ENCODE measurements around the gene ADAMTS17.

Gene ADAMTS17

GRCh38 chr15:100140527-100141308 is 201.1 kb downstream of the ADAMTS17 start:
- DNase-seq = peak in 2 of 56 donors; percentile 7 to 12

DNA sequence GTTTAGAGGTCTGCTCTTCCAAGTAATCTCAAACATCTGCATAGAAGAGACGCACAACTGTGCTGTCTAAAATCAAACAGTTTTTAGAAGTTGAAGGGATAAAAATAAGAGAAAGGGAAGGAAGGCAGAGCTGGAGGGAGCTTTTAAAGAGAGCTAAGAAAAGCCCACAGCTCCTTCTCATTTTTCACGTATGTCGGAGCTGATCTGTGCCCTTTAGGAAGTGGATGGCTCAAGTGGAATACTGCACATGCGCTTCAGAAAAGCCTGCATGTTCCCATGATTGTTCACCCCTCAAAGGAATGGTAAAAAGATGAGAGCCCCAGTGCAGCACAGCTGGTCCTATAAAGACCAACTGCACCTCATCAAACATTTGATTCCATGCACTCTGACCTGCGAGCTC is 207.2 kb downstream of the ADAMTS17 start:
- DNase-seq = no peak

DNA sequence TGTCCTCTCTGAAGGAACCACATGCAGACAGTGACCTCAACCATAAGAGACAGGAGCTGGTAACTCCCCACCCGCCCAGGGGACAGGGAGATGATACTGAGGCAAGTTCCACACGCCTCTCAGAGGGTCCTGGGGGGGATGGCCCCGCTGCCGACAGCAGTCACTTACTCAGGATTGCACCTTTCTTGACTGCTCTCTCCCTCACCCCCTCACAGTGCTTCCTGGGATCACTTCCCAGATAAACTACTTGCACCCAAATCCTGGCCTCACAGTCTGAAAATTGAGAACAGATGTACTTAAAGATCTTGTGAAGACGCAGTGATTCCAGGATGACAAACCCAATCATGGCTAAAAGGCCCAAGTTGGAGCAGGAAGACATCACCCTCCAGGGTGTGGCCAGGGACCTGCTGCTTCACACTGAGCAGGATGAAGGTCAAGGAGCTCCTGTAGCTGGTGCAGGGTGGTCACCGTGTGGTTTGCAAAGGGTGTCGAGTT is 207.6 kb downstream of the ADAMTS17 start:
- no peak for DNase-seq

DNA sequence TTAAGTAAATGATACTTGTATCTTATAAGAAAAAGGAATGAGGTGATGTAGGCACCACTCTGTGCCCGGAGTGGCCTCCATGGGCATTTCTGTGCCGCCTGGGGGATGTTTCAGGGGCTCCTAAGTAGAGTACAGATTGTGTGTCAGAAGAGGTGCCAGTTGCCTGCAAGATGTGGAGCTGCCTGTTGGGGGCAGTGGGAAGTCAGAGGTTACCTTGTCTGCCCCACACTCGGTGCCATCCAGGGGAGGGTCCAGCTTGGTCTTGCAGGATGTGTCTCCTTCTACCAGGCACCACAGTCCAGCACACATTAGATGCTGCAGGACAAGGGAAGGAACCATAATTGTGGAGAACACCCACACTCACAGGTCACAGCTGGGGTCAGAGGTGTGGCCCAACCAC is 208.8 kb downstream of the ADAMTS17 start:
- DNase-seq = no peak

DNA sequence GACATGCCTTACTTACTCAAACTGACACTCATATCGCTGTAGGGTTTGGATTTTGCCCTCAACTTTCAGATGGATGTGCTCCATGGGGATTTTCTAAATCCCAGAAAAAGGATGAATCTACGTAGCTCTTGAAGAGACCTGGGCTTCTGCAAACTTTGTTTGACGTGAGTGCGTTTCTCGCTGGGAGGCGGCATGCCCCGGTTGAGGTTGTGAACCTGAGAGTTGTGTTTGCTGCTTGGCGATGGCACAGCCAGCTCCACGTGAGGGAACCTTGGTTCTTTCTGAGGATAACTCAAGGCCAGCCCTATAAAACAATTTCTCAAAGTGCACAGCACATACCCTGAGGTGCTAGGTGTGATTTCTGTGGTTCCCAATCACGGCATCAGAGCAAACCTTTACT is 209.5 kb downstream of the ADAMTS17 start:
- no peak for DNase-seq

DNA sequence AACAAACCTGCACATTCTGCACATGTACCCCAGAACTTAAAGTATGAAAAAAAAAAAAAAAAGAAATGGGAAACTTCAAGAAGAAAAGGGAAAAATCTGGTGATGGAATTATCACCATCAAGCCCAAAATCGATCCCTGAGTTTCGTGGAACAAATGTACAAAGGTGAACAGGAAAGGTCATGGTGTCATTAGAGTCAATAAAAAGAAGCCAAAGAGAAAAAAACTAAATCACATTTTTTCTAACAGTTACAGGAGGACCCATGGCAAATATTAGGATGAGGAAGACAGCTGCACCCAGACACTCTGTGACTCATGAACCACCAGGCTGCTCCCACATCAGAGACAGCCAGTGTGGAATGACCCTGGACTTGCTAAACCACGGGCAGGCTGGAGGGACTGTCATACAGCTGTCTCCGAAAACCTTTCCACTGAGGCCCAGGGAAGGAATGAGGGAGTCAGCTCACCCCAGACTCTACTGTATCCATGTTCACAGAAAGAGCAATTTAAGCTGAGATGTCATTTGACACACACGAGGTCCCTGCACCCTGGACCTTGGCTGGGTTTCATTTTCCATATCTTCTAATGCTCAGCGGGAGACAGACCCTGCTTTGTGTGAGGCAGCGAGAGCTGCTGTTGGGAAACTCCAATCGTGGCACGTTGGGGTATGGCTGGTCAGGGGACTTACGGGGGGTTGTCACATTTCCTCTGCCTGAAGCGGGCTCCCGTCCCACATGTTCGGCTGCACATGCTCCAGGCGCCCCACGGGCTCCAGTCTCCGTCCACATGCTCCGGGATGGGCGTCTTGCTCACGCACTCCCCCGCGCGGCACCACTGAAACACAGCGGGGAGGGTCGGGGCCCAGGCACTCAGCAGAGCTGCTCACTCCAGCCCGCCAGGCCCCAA is 210.2 kb downstream of the ADAMTS17 start:
- DNase-seq = peak in 4 of 56 donors; percentile 5 to 17 (median 11)

- no peak for DNase-seq
These were observed 212.1 kb downstream of the ADAMTS17 start for GRCh38 chr15:100129677-100130076.

DNA sequence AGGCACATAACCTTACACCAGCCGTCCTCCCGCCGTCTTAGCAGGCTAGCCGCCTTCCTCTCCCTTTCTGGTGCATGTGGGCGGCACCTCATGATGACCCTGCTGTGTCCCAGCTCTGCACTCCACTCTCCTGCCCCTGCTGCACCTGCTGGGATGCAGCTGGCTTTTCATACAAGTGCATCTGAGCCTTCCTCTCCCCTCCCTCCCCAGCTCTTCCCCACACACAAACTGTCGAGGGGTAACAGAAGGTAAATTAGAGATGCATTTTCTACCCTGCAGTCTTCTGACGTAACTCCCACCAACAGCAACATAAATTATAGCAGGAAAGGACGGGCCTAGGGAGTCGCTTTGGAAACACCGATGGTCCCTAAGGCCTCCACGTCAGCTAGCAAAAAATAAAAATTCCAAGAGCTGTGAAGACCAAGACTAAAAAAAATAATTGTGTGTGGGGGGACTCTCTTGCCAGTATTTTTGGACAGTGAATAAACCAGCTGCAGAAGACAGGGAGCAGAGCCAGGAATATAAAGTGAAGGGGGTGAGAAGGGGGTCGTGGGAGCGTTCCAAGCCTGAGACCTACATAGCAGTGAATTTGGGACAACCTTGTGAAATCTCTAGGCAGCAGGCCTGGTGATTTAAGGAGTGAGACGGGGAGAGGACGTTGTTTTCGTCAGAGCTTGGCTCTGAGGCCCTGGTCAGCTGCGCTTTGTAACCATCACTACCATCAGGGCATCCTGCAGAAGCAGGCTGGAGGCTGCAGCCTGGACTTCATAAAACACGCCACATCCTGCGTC is 216.2 kb downstream of the ADAMTS17 start:
- peak in 33 of 56 donors; percentile 10 to 87 (median 43) for DNase-seq

- DNase-seq = no peak
These were observed 216.8 kb downstream of the ADAMTS17 start for GRCh38 chr15:100124936-100125335.

GRCh38 chr15:100124361-100124760 is 217.4 kb downstream of the ADAMTS17 start:
- no peak for DNase-seq

DNA sequence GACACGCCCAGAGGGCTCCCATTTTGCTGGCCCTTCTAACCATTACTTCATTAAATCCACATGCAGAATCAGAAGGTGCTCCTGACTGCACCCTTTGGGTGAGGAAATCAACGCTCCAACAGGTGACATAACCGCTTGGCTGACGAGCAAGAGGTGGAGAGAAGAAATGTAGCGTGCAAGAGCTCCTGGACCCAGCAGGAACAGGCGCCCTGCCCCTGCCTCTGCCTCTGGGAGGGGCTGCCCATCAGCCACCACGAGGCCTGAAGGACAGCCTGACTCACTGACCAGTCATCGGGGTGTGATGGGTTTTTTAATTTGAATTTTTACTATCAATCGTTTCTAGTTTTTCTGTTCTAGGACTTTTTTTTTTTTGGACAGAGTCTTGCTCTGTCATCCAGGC is 218.2 kb downstream of the ADAMTS17 start:
- DNase-seq = no peak

DNA sequence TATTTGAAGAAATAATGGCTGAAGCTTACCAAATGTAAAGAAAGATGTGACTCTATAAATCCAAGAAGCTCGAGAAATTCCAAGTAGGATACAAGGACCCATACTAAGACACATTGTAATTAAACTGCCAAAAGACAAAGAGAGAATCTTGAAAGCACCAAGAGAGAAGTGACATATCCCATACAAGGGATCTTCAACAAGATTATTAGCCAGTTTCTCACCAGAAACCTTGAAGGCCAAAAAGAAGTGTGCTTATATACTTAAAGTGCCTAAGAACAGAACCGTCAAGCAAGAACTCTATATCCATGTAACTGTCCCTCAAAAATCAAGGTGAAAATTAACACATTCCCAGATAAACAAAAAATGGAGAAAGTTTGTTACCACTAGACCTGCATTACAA is 220.5 kb downstream of the ADAMTS17 start:
- no peak for DNase-seq

DNA sequence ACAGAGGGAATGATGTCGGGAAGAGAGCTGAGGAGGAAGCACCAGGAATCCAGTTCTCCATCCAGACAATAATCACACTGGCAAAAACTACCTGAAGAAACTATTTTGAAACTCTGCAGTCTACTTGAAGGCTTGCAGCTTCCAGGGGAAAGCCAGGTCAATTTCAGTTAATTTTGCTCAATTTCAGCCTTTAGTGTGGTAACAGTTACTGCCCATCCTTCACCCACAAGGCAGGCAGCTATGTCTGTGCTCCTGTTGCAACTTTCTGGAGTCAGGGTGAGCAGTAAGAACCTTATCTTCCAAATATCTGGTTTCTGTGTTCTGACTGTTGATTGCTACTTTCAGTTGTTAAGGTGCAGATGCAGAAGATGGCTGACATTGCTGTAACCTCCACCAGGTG is 221.7 kb downstream of the ADAMTS17 start:
- DNase-seq = no peak

DNA sequence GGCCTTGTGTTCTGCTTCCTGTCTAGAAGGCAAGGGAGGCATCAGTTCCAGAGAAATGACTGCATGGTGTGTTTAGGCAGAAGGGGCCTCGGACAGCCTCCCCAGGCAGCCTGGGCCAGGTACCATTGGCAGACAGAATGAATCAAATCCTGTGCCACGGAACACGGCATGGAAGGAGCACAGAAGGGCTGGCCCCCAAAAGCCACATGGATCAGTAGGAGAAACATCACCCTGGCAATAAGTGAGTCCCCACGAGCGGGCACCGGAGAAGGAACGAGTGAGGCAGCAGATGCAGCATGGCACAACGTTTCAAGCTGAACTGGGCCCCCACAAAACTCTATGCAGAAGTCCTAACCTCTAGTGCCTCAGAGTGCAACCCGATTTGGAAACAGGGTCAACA is 223.2 kb downstream of the ADAMTS17 start:
- DNase-seq = no peak

GRCh38 chr15:100116416-100117190 is 225.2 kb downstream of the ADAMTS17 start:
- peak in 18 of 56 donors; percentile 7 to 50 (median 24) for DNase-seq

GRCh38 chr15:100115711-100116090 is 226.1 kb downstream of the ADAMTS17 start:
- no peak for DNase-seq

- no peak for DNase-seq
These were observed 226.6 kb downstream of the ADAMTS17 start for GRCh38 chr15:100115066-100115710.

GRCh38 chr15:100114571-100114970 is 227.2 kb downstream of the ADAMTS17 start:
- DNase-seq = peak in 4 of 56 donors; percentile 13 to 31 (median 23)

DNA sequence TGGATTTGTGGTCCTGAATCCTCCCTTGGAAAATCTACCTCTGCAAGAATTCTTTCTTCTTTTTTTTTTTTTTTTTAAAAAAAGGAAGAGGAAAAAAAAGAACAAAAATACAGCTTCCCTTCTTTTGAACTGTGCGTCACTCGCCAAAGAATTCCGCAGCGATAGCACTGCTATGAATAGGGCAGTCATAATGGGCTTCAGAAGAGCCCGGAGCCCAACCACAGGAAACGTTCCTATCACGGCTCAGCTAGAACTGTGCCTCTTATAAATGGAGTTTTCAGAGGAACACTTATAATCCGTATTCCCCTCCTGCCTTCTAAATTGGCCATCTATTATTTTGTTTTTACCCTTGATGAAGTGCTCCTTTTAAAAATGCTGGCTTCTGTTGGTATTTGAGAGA is 227.7 kb downstream of the ADAMTS17 start:
- DNase-seq = peak in 32 of 56 donors; percentile 11 to 79 (median 36)
